ENCODE data around the gene ARNT2.
A peak's percentile ranks its signal among the peaks of the same experiment; 100 is the strongest.

The ARNT2 gene

DNA sequence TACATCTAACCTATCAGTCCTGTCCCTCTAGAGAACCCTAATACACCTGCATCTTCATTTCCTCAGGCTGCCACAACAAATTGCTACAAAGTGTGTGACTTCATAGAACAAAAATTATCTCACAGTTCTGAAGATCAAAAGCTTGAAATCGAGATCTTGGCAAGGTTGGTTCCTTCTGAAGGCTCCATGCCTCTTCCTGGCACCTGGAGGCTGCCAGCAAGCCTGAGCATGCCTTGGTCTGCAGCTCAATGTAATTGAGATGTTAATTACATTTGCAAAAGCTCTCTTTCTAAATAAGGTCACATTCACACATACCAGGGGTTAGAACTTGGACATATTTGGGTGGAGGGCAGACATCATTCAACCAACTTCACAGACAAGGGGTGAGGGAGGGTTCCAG, 204.5 kb downstream of the ARNT2 start:
- Histone ChIP-seq H3K27ac (ENCODE audit: low read length) (no peak overlapping the region), H3K36me3 (ENCODE audit: control insufficient read depth in 2 of 2, insufficient read depth in 2 of 2, low read length in 2 of 2) (no peaks in the 10 kb centered on the region), H3K9me3 (ENCODE audit: control insufficient read depth in 2 of 2, low read length in 2 of 2) (no peaks in the 10 kb centered on the region), H3K4me3 (ENCODE audit: low read length in 2 of 2) (no peak overlapping the region), H3K4me1 (ENCODE audit: control insufficient read depth, insufficient read depth, low read length) (peaks cover 2% of the 10 kb centered on the region), H3K27me3 (ENCODE audit: control insufficient read depth in 1 of 2, insufficient read depth in 2 of 2, low read length in 2 of 2) (no peaks in the 10 kb centered on the region), H3K9ac (ENCODE audit: low read length in 2 of 2) (no peak overlapping the region)

- Histone ChIP-seq H3K4me3 (ENCODE audit: low read length in 2 of 2) (no peak overlapping the region), H3K9ac (ENCODE audit: low read length in 2 of 2) (no peak overlapping the region), H3K27me3 (ENCODE audit: control insufficient read depth in 1 of 2, insufficient read depth in 2 of 2, low read length in 2 of 2) (no peaks in the 10 kb centered on the region), H3K36me3 (ENCODE audit: control insufficient read depth in 2 of 2, insufficient read depth in 2 of 2, low read length in 2 of 2) (no peaks in the 10 kb centered on the region), H3K27ac (ENCODE audit: low read length) (no peak overlapping the region), H3K4me1 (ENCODE audit: control insufficient read depth, insufficient read depth, low read length) (peaks cover 2% of the 10 kb centered on the region), H3K9me3 (ENCODE audit: control insufficient read depth in 2 of 2, low read length in 2 of 2) (no peaks in the 10 kb centered on the region)
Observed at GRCh38 chr15:80609091-80609490, 204.9 kb downstream of the ARNT2 start.

- no peak overlapping the region for H3K9ac ChIP-seq (ENCODE audit: low read length in 2 of 2)
- peaks cover 2% of the 10 kb centered on the region for H3K4me1 ChIP-seq (ENCODE audit: control insufficient read depth, insufficient read depth, low read length)
- no peak overlapping the region for H3K27ac ChIP-seq (ENCODE audit: low read length)
- H3K27me3 ChIP-seq (ENCODE audit: control insufficient read depth in 1 of 2, insufficient read depth in 2 of 2, low read length in 2 of 2), result no peaks in the 10 kb centered on the region
- no peaks in the 10 kb centered on the region for H3K9me3 ChIP-seq (ENCODE audit: control insufficient read depth in 2 of 2, low read length in 2 of 2)
- no peak overlapping the region for H3K4me3 ChIP-seq (ENCODE audit: low read length in 2 of 2)
- H3K36me3 ChIP-seq (ENCODE audit: control insufficient read depth in 2 of 2, insufficient read depth in 2 of 2, low read length in 2 of 2), result no peaks in the 10 kb centered on the region
Observed at GRCh38 chr15:80609512-80609946, 205.3 kb downstream of the ARNT2 start.

DNA sequence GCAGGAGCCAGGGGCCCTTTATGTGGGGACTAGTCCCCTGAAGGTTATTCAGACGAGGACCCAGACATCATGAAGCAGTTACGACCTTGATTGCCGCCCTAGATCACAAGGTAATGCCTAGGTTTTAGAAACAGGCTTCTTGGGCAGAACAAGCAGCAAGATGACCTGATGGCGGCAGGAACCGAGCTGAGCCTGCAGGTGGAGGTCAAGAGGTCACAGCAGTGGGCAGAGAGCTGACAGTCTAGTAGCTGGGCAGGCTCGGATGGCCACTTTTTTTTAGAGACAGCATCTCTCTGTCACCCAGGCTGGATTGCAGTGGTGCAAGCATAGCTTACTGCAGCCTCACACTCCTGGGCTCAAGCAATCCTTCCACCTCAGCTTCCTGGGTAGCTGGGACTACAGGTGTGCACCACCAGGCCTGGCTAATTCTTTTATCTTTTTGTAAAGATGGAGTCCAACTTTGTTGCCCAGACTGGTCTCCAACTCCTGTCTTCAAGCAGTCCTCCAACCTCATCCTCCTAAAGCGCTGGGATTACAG, 207.4 kb downstream of the ARNT2 start:
- Histone ChIP-seq H3K36me3 (ENCODE audit: control insufficient read depth in 2 of 2, insufficient read depth in 2 of 2, low read length in 2 of 2) (no peaks in the 10 kb centered on the region), H3K4me1 (ENCODE audit: control insufficient read depth, insufficient read depth, low read length) (peaks cover 9% of the 10 kb centered on the region), H3K9ac (ENCODE audit: low read length in 2 of 2) (no peak overlapping the region), H3K27me3 (ENCODE audit: control insufficient read depth in 1 of 2, insufficient read depth in 2 of 2, low read length in 2 of 2) (no peaks in the 10 kb centered on the region), H3K9me3 (ENCODE audit: control insufficient read depth in 2 of 2, low read length in 2 of 2) (no peaks in the 10 kb centered on the region), H3K27ac (ENCODE audit: low read length) (no peak overlapping the region), H3K4me3 (ENCODE audit: low read length in 2 of 2) (no peak overlapping the region)

DNA sequence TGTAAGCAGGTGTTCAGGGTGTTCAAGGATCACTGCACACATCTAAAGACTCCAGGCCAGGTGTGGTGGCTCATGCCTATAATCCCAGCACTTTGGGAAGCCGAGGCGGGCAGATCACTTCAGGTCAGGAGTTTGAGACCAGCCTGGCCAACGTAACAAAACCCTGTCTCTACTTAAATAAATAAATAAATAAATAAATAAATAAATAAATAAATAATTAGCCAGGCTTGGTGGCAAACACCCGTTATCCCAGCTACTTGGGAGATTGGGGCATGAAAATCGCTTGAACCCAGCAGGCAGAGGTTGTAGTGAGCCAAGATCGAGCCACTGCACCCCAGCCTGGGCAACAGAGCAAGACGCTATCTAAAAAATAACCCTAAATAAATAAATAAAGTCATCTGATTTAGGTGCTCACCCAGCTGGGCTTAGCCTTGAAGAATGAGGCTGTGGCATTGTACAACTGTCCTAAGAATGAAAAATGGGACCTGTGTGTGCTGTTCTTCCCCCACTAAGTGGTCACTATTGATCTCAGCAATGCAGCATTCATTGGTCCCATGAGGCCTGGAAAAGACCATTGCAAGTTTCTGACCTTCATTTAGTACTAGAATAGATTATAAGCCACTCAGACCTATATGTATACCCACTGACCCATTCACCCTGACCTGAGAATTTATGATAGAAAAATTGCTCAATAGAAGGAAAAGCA, 208.1 kb downstream of the ARNT2 start:
- no peak overlapping the region for H3K9ac ChIP-seq (ENCODE audit: low read length in 2 of 2)
- H3K27ac ChIP-seq (ENCODE audit: low read length), result no peak overlapping the region
- H3K9me3 ChIP-seq (ENCODE audit: control insufficient read depth in 2 of 2, low read length in 2 of 2), result no peaks in the 10 kb centered on the region
- no peaks in the 10 kb centered on the region for H3K36me3 ChIP-seq (ENCODE audit: control insufficient read depth in 2 of 2, insufficient read depth in 2 of 2, low read length in 2 of 2)
- peaks cover 9% of the 10 kb centered on the region for H3K4me1 ChIP-seq (ENCODE audit: control insufficient read depth, insufficient read depth, low read length)
- no peak overlapping the region for H3K4me3 ChIP-seq (ENCODE audit: low read length in 2 of 2)
- no peaks in the 10 kb centered on the region for H3K27me3 ChIP-seq (ENCODE audit: control insufficient read depth in 1 of 2, insufficient read depth in 2 of 2, low read length in 2 of 2)

DNA sequence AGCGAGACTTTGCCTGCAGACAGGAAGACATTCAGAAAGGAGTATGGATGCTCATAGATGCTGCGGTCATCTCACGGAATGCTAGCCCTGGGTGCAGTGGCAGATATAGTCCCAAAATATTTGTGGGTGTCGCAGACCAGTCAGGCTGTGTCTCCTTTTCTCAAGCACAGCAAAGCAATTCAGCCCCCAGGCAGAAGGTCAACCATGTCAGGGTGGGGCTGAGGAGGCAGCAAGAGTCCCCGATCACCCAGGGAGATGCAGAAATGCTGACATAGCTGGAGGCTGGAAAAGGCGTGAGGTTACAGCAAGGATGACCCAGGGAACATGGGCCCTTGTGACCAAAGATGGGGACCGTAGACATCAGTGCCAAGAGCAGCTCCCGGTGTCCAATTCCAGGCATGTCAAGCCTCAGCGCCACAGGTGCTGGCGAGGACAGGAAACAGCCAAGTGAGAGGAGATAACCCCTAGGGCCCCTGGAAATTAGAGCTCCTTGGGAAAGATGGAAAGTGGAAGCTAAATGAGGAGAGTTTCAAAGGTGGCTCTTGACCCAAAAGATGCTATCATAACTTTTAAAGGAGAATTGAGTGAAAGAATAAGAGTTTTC, 209.7 kb downstream of the ARNT2 start:
- H3K4me1 ChIP-seq (ENCODE audit: control insufficient read depth, insufficient read depth, low read length), result peaks cover 7% of the 10 kb centered on the region
- no peaks in the 10 kb centered on the region for H3K36me3 ChIP-seq (ENCODE audit: control insufficient read depth in 2 of 2, insufficient read depth in 2 of 2, low read length in 2 of 2)
- H3K27me3 ChIP-seq (ENCODE audit: control insufficient read depth in 1 of 2, insufficient read depth in 2 of 2, low read length in 2 of 2), result no peaks in the 10 kb centered on the region
- no peak overlapping the region for H3K27ac ChIP-seq (ENCODE audit: low read length)
- no peak overlapping the region for H3K4me3 ChIP-seq (ENCODE audit: low read length in 2 of 2)
- no peak overlapping the region for H3K9ac ChIP-seq (ENCODE audit: low read length in 2 of 2)
- H3K9me3 ChIP-seq (ENCODE audit: control insufficient read depth in 2 of 2, low read length in 2 of 2), result no peaks in the 10 kb centered on the region

DNA sequence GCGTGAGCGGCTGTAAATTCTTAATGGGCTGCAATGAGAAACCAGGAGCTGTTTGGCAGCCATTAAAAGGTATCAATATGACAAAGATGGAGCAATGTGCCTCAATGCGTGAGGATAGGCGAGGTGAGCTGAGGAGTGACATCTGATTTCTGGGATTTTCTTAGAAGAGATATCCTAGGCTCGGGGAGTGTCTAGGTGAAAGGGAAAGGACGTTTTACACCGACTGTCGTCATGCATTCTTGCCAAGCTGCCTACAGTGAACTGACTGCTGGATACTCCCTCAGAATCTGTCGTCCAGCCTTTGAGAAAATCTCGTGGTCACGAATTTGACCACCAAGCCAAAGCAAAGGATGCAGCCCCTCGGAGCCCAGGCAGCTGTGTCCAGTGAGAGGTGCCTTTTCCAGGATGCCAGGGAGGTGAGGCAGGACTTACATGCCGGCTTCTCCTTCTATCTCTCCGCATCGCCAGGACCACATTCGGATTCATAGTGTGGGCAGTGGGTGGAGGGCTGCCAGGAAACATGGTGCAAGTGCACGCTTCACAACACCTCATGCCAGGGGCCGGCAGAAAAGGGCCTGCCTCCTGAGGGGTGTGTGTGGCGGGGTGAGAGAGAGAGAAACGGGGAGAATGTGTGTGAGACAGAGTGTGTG, 210.7 kb downstream of the ARNT2 start:
- Histone ChIP-seq H3K36me3 (ENCODE audit: control insufficient read depth in 2 of 2, insufficient read depth in 2 of 2, low read length in 2 of 2) (no peaks in the 10 kb centered on the region), H3K9me3 (ENCODE audit: control insufficient read depth in 2 of 2, low read length in 2 of 2) (no peaks in the 10 kb centered on the region), H3K4me1 (ENCODE audit: control insufficient read depth, insufficient read depth, low read length) (peaks cover 7% of the 10 kb centered on the region), H3K27ac (ENCODE audit: low read length) (no peak overlapping the region), H3K9ac (ENCODE audit: low read length in 2 of 2) (no peak overlapping the region), H3K4me3 (ENCODE audit: low read length in 2 of 2) (no peak overlapping the region), H3K27me3 (ENCODE audit: control insufficient read depth in 1 of 2, insufficient read depth in 2 of 2, low read length in 2 of 2) (no peaks in the 10 kb centered on the region)

DNA sequence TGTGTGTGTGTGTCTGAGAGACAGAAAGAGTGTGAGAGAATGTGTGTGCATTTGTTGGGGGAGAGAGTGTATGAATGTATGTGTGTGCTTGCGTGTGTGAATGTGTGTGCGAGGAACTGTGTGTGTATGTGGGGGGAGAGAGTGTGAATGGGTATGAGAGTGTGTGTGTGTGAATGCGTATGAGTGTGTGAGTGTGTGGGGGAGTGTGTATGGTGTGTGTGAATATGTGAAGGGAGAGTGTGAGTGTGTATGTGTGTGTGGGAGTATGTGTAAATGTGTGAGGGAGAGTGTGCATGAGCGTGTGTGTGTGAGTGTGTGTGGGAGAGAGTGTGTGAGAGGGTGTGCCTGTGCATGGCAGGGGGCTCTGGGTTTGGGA, 211.2 kb downstream of the ARNT2 start:
- no peaks in the 10 kb centered on the region for H3K36me3 ChIP-seq (ENCODE audit: control insufficient read depth in 2 of 2, insufficient read depth in 2 of 2, low read length in 2 of 2)
- H3K27ac ChIP-seq (ENCODE audit: low read length), result no peak overlapping the region
- H3K9me3 ChIP-seq (ENCODE audit: control insufficient read depth in 2 of 2, low read length in 2 of 2), result no peaks in the 10 kb centered on the region
- H3K4me1 ChIP-seq (ENCODE audit: control insufficient read depth, insufficient read depth, low read length), result peaks cover 7% of the 10 kb centered on the region
- H3K27me3 ChIP-seq (ENCODE audit: control insufficient read depth in 1 of 2, insufficient read depth in 2 of 2, low read length in 2 of 2), result no peaks in the 10 kb centered on the region
- H3K4me3 ChIP-seq (ENCODE audit: low read length in 2 of 2), result no peak overlapping the region
- H3K9ac ChIP-seq (ENCODE audit: low read length in 2 of 2), result no peak overlapping the region

DNA sequence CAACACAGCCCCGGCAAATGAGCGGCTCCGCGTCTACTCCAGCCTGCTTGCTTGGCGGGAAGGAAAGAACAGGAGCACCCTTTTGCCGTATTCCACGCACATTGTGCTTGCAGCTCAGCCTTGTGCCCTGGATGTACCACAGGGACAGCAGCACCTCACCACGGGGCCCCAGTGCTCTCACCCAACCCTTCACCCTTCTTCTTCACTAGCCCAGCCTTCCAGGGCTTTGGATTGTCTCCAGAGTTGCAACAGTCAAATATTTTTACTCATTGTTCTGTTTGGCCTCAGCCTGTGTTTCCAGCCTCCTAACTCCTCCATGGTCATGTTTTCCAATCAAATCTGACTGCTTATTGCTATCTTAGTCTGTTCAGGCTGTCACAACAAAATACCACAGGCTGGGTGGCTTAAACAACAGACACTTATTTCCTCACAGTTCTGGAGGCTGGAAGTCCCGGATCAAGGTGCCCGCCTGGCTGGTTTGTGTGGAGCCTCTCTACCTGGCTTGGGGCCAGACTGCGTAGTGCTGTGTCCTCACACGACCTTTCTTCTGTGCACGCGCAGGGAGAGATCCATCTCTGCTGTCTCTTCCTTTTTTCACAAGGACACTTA, 211.7 kb downstream of the ARNT2 start:
- Histone ChIP-seq H3K27ac (ENCODE audit: low read length) (no peak overlapping the region), H3K9ac (ENCODE audit: low read length in 2 of 2) (no peak overlapping the region)

GRCh38 chr15:80618685-80619400, 214.7 kb downstream of the ARNT2 start:
- H3K9me3 ChIP-seq (ENCODE audit: control insufficient read depth in 2 of 2, low read length in 2 of 2), result peaks cover 0 to 4% of the 10 kb centered on the region in 2 donors
- H3K4me3 ChIP-seq (ENCODE audit: low read length in 2 of 2), result no peak overlapping the region
- no peaks in the 10 kb centered on the region for H3K27me3 ChIP-seq (ENCODE audit: control insufficient read depth in 1 of 2, insufficient read depth in 2 of 2, low read length in 2 of 2)
- no peak overlapping the region for H3K27ac ChIP-seq (ENCODE audit: low read length)
- no peak overlapping the region for H3K9ac ChIP-seq (ENCODE audit: low read length in 2 of 2)
- no peaks in the 10 kb centered on the region for H3K36me3 ChIP-seq (ENCODE audit: control insufficient read depth in 2 of 2, insufficient read depth in 2 of 2, low read length in 2 of 2)
- H3K4me1 ChIP-seq (ENCODE audit: control insufficient read depth, insufficient read depth, low read length), result peaks cover 7% of the 10 kb centered on the region

More for the DNA sequence above, 211.7 kb downstream of the ARNT2 start:
- no peaks in the 10 kb centered on the region for H3K27me3 ChIP-seq (ENCODE audit: control insufficient read depth in 1 of 2, insufficient read depth in 2 of 2, low read length in 2 of 2)
- peak overlapping the region in 1 of 2 donors; percentile 29 for H3K4me3 ChIP-seq (ENCODE audit: low read length in 2 of 2)
- H3K4me1 ChIP-seq (ENCODE audit: control insufficient read depth, insufficient read depth, low read length), result peaks cover 7% of the 10 kb centered on the region
- no peaks in the 10 kb centered on the region for H3K9me3 ChIP-seq (ENCODE audit: control insufficient read depth in 2 of 2, low read length in 2 of 2)
- H3K36me3 ChIP-seq (ENCODE audit: control insufficient read depth in 2 of 2, insufficient read depth in 2 of 2, low read length in 2 of 2), result no peaks in the 10 kb centered on the region
